ENCODE data around the gene SETBP1.

SETBP1 gene

DNA sequence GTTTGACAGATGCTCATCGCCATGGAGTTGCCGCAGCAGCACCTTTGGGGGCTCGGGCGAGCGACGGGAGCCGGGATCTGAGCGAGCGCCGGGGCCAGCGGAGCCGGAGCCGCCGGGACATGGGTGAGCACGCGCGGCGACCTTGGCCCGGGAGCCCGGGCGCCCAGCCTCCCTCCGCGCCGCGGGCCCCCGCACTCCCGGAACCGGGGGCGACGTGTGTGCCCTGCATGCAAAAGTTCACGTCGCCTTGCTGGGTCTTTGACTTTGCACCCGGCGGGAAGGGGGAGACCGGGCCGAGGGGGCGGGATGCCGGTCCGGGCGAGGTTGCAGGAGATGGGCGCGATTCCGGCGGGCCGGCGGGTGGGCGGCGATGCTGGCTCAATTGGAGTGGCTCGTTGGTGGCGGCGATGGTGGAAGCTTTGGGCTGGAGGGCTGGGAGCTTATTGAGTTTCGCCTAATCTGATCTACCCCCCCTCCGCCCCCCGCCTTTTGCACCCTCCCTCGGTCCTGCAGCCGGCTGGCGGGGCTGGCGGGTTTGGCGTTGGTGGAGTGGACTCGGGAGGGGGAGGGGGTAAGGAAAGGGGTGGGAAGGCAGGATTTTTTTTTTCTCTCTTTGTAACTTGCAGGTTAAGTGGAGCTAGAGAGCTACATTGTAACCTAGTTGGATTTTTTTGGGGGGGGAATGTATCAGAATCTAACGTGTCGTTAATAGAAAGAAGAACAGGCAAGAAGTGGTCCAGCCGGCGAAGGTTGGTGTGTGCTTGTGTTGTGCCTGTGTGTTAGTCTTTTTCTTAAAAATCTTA, at the start of gene SETBP1:
TSS of gene SETBP1 (plus strand) at position 616 of the 803 bp plus-strand sequence. CDS start 20,459 bp downstream, outside the sequence.
- DNase-seq = peak; percentile 14 to 18

GRCh38 chr18:44632469-44633145, 48.1 kb upstream of the SETBP1 start:
- no peak for DNase-seq

DNA sequence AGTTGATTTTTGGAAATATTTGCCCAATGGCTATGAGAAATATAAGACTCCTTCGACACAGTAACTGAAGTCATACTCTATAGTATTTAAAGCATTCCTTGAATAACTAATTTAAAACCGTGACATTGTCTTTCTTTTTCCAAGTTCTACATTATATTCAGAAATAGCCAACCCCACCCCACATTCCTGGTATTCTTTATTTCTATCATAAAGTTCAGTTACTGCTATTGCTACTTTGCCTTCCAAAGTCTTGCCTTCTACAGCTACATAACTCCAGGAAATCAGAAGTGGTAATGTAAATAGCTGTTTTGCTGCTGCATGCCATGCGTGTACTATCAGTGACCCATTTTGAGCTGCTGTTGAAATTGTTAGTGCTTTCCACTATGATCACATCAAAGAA, 45.1 kb upstream of the SETBP1 start:
- DNase-seq = no peak

GRCh38 chr18:44636241-44636640, 44.4 kb upstream of the SETBP1 start:
- DNase-seq = no peak

- DNase-seq = no peak
Measured at GRCh38 chr18:44637210-44638033, 43.3 kb upstream of the SETBP1 start.

DNA sequence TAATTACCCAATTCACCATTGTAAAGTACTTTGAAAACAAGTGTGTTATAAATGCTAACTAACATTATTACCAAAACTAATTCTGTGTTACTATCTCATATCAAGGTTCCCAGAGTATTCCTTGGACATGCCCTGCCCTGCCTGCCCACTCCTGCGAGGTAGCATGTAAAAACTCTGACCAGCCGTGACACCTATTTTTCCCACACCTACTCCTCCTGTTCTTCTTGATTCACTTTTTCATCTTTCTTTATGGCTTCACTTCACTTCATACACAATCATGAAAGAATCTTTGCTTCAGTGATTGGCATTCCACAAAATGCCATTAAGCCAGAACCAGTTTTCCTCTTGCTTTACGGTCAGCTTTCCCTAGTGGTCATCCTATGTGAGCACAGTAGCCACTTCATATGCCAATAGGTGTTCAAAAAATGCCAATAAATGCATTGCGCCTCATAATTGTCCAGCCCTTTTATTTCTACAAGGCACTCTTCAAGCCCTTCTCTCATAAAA, 42.6 kb upstream of the SETBP1 start:
- no peak for DNase-seq

- DNase-seq = no peak
Measured at GRCh38 chr18:44638811-44639210, 41.9 kb upstream of the SETBP1 start.

GRCh38 chr18:44643004-44643403, 37.7 kb upstream of the SETBP1 start:
- DNase-seq = no peak

DNA sequence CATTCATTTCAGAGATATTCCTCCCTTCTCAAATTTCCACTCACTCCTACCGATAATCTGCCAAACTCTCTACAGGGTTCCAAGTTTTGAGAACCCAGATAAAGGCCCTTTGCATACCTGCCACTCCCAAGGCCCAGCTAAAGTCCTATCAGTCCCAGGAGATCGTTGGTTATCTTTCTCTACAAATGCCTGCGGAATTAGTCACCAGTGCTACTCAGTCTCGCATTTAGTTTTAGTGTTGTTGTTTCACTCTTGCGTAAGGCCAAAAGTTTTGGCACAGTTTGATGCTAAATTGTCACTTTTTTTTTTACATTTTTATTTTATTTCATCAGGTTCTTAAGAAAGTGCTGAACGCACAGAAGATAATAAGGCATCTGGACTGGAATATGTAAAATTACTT, 29.2 kb upstream of the SETBP1 start:
- no peak for DNase-seq

DNA sequence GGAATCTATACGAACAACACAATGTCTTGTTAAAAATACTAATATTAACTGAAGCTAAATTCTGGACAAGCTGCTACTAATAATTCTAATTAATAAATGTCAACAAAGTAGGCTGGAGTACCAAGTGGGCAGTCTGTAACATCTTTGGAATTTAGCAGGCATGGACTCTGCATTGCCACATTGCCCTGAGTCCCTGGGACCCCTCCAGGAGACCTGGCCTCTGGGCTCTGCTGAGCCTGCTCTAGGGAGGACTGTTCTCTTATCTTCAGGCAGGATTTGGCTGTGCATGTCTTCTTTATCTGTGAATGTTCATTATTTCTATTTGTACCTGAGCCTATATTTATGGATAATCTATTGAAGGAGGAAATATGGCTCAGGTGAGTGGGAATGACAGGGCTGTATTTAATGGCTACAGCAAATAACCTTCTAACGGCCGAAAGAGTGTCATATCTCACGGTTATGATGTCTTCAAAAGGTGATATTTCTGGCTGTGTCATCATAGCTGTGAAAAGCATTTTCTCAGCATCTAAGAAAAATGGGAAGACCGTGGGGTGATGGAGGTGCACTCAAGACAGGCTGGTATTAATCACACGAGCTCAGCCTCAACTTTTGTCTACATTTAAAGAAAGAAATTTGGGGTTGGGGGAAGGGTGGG, 28.6 kb upstream of the SETBP1 start:
- no peak for DNase-seq

DNA sequence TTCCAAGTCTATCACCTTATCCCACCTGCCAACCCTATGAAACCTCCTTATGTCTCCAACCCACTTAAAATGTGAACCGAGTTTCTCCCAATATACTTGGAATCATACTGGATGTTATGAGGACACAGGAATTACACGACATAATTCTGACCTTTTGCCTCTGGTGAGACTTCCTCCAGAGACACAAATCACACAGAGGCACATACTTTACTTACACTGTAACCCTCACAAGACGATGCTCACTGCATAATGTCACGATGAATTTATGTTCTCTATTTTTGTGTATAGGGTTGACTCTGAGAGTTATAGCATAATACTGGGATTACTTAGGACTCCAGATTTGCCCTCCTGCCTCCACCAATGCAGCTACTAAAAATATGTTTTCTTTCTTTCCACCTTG, 28.0 kb upstream of the SETBP1 start:
- no peak for DNase-seq

DNA sequence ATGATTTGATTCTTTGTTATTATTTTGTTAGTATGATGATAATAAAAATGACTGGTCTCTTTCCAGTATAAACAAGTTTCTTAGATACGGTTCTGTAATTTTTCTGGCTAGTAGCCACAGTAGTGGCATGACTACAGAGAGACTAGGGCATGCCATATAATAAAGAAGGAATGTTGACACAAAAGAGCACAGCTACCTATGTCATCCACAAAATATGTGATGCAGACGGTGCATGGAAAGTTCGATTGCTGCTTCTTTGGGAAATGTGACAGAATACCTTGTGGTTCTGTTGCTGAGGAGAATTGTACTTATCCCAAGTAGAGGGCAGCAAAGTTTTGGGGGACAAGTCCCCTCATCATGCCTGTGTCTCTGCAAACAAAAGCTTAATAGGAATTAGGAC, 26.1 kb upstream of the SETBP1 start:
- DNase-seq = no peak

DNA sequence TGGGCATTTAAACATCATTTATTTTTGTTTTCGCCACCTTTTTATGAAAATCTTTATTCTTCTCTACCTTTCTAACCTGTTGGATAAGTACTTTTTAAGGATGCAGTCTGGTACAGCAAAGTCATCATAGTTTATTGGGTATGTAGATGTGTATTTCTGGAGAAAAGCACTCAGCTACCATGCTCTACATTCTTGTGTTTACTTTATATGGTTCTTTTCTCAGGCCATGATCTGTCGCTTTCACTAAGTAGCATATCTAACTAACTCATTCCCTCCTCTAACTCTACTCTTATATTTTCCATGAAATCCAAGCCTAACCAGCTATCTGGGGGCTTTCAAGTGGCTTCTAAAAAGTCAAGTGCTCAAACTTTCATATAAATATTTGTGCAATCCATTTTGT, 25.3 kb upstream of the SETBP1 start:
- no peak for DNase-seq

DNA sequence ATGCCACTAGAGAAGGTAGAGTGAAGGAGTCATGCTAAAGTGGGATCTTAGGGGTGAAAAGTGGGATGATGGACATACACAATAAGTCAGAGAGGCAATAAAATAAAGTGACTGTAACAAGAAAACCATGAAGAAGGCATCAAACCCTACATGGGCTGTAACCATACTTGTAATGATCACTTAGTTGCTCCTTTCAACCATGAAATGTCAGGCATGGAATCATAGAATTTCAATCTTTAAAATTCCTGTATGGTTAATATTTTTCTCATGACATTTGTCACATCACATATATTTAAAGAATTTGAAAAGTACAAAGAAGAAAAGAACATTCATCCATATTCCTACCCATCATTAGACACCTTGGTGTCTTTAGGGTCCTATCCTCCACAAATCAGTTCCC, 20.9 kb upstream of the SETBP1 start:
- DNase-seq = no peak

- DNase-seq = no peak
Measured at GRCh38 chr18:44668270-44668975, 12.3 kb upstream of the SETBP1 start.

GRCh38 chr18:44671914-44672313, 8.8 kb upstream of the SETBP1 start:
- no peak for DNase-seq

DNA sequence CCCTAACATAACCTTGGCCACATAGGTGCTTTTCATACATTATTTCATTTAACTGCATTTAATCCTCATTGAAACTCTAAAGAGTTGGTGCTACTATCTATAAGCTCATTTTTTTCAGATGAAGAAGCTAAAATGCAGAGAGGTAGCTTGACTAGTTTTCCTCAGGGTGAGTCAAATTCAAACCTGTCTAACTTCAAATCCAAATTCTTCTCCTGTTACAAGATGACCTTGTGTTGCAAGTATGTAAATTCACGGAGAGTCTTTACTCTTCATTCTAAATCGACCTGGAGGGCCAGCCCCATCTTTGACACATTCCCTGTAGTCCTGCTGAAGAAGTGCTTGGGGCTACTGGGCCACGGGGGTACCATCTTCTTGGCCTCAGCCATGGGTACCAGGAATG, 8.2 kb upstream of the SETBP1 start:
- no peak for DNase-seq

DNA sequence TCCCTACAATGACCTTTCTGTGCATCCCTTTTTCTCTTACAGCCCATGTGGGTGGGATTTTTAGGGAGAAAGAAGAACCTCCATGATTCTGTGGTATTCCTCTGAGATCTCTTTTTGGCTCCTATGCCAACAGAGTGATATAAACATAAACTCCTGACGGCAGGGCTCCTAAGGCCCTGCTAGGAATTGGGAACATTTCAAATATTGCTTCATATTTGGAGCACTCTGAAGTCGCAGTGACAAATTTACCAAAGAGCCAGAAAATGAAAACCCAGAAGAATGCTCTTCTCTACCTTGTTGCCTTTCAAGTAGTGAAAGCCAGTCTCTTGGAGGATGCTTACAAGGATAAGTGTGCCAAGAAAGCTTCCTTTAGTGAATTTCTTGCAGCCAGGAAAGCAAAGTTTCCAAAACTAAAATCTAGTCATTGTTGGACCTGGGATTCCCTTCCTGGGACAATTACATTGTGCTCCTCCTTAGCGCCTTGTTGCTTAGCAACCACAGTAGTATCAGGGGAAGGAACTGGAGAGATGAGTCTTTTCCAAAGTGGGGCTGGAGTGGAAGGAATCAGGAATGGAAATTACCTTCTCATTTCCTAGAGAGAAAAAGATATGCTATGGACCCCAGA, 7.3 kb upstream of the SETBP1 start:
- no peak for DNase-seq

DNA sequence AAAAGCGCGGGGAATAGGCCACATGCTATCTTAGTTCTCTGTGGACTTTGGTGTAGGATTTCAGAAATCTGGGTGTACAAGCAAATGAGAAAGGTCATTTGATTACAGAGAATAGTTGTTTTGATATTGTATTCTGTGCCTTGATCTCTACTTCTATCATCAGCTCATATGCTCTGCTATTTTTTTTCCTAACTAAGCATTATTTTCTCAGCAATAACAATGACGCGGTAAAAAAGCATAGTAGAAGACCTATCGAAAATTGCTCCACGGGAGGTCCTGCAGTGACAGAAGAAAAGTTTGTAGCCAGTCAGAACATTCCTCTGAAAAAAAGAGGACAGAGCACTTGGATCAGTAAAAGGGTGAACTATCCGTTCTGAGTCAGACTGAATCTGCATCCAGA, 2.8 kb upstream of the SETBP1 start:
- no peak for DNase-seq

GRCh38 chr18:44678725-44679055, 2.0 kb upstream of the SETBP1 start:
- no peak for DNase-seq

DNA sequence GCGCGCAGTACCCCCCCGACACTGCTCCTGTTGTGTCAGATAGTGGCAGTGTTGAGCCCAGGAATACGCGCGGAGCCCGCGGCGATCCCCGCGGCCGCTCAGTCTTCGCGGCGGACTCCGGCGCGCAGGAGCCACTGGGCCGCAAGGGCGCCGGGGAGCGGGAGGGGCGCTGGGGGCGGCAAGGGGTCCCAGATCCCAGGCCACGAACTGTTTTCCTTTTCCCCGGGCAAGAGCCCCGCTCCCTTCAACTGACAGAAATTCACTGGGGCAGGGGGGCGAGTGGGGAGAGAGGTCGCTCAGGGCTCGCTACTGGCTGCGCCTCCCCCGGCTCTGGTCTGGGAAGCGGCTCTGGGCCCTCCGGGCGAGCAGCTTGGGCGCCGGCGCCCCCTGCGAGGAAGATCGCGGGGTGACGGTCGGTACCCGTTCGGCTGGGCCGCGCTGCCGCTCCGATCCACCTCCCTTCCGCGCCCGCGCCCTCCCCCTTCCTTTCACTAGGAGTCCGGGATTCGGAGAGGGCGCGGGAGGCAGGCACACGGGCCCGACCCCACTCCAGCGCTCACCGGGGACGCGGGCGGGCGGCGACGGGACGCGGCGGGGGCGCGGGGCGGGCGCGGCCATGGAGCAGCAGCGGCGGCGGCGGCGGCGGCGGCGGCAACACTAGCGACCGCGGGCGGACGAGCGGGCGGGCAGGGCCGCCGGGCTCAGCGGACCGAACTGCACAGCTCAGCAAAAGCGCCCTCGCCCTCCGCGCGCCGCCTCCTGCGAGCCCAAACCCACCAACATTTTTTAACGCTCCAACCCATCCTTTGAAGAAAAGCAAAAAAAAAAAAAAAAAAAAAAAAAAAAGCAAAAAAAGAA, 1.4 kb upstream of the SETBP1 start:
- peak; percentile 77 to 82 for DNase-seq
